Uterus (tissue), 2 donors: ENCODE results near the gene AFAP1L1.

Experiments
- CTCF ChIP-seq, 4 experiments: fragments of 200-600 bp in 2 of 4; fragments of 450-650 bp in 2 of 4; sonication (generic) in 2 of 4; IDR thresholded peaks; one replicate each; pipeline ENCODE4 v1.5.1; 2016 to 2019; ENCODE audit warnings: antibody characterized with exemption in 4 of 4, mild to moderate bottlenecking in 2 of 4, moderate library complexity in 1 of 4
- POLR2A ChIP-seq, 2 donors: fragments of 450-650 bp; IDR thresholded peaks; one replicate each; pipeline ENCODE4 v1.6.1; 2016; ENCODE audit warnings: antibody characterized with exemption in 2 of 2, mild to moderate bottlenecking in 1 of 2, moderate library complexity in 1 of 2

DNA sequence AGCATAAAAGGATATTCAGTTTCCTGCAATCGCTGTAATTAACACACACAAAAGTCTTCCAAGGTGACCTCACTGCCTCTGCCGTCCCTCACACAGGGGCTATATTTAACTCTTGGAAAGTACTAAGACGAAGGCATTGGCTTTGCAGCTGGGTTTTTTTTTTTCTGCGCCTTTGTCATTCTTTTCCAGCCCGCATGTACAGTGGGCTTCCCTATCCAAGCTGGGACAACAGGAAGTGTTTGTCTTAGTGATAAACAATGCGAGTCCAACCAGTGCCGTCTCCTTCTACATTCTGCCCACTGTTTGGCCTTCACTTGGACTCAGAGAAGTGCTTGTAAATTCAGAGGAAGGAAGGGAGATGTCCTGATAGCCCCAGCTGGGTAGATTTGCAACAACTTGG is 17.6 kb downstream of the AFAP1L1 start:
- TF ChIP-seq CTCF (IDR thresholded peaks at IDR 0.05), result no peak
- no peak for TF ChIP-seq POLR2A (IDR thresholded peaks at IDR 0.05)
